ENCODE data around the gene GOLM1.

- TF ChIP-seq ZNF274 (IDR thresholded peaks at IDR 0.05; ENCODE audit: low read depth, low read length) (no peak), YY1 (IDR thresholded peaks at IDR 0.05; ENCODE audit: insufficient read depth, insufficient read length) (no peak), SUZ12 (IDR thresholded peaks at IDR 0.05; ENCODE audit: extremely low read depth, insufficient read depth, insufficient read length) (no peak)
Observed at GRCh38 chr9:86134361-86134760, 35.0 kb upstream of the GOLM1 start.
